Erythroblast (primary cell): ENCODE results near the gene RAB30.

Experiments used
- GATA1 ChIP-seq: IDR thresholded peaks from 2 replicates; pipeline ENCODE4 v1.6.1; 2011; ENCODE audit warnings: low read depth, mild to moderate bottlenecking, control low read depth, low read length, moderate library complexity
- POLR2A ChIP-seq: IDR thresholded peaks from 2 replicates; pipeline ENCODE4 v1.6.1; 2011; ENCODE audit warnings: mild to moderate bottlenecking, low read length

DNA sequence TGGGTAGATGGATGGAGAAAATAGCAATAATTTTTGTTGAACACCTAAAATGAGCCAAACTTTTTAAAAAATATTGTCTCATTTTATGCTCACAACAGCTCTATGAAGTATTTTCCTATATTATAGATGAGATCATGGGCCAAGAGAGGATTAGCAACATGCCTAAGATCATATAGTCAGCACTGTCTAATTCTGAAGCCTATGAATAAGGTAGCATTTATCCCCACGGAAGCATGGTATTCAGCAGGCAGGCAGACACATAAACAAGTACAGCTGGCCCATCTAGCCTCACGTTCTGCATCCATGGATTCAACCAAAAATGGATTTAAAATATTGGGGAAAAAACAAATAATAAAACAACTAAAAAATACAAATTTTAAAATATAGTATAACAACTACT is 21.9 kb upstream of the RAB30 start:
- TF ChIP-seq POLR2A: no peak
- TF ChIP-seq GATA1: no peak
